Activated CD4-positive, CD25-positive, alpha-beta regulatory T cell (primary cell): ENCODE results near the gene SRGAP3.

Experiments used
- DNase-seq, 4 experiments: peaks; one replicate each; lab custom pipeline; 2025; lab: John Stamatoyannopoulos, UW

The SRGAP3 gene

DNA sequence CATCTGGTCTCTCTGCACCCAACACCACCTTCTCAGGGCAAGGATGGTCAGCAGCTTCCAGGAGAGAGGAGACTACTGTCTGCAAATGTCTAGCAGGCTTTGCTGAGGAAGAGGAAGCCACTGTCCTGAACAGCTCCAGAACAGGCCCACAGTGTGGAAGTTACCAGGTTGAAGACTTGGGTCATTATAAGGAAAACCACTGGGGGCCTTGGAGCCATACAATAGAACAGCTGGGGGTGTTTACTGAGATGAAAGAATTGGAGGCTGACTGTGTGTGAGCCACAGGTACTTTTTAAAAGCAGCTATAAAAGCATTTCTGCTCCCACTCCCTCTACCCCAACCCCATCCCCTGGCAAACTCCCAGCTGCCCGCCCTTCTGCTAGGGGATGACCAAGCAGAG, 24.2 kb downstream of the SRGAP3 start:
- DNase-seq: no peak

DNA sequence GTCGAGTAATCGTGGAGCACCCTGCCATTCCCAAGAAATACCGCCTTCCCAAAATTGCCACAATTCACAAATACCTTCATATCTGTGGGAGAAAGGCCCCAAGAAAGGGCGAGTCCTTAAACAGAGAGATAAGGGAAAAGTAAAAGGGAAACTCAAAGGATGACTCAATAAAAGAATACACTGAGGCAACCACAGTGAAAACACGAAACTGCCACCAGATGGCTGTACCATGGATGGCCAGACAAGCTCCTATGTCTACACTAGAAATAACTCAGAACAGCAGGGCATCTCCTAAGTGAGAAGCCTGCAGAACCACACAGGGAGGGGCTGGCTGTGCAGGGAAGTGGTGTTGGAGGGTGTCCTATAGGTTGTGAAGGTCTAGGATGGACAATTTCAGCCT, 25.0 kb downstream of the SRGAP3 start:
- DNase-seq: no peak

DNA sequence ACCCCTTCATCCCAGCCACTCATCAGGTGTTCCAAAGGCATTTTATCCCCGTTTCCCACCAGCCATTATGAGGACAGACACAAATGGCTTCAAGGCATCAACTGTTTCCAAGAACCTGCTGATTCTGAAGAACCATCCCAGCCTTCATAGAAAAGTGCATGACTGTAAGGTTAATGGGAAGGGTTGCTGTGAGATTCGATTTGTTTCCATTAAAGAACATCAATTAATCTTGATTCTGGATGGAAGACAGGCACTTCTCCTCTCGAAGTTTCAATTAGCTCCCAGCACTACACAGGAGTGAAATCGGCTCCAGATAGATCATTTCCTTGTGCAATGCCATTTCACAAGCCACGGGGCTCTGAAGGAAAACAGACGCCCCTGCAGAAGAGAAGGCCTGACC, 25.8 kb downstream of the SRGAP3 start:
- DNase-seq: no peak

DNA sequence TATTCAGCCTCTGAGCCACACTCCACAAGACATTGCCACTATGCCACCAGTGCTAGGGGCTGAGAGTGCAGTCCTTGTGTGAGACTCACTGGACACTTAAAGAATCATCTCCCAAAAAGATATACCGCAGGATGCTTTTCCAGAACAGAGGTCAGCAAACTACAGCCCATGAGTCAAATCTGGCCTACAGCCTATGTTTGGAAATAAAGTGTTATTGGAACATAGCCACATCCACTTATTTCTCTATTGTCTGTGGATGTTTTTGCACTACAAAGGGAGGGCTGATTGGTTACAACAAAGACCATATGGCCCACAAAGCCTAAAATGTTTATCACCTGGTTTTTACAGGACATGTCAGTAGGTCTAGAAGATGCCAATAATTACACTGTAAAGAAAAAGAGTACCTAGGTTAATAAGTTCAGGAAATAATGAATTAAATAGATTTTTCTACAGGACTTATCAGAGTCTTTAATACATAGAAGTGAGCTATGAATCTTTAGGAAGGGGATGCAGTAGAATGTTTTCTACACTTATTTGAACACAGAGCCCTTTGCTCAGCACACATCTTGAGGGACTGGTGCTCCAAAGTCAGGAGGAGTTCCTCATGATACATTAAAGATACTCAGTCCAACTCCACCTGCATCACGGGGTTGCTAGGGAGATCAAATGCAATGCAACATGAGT, 26.3 kb downstream of the SRGAP3 start:
- no peak for DNase-seq

DNA sequence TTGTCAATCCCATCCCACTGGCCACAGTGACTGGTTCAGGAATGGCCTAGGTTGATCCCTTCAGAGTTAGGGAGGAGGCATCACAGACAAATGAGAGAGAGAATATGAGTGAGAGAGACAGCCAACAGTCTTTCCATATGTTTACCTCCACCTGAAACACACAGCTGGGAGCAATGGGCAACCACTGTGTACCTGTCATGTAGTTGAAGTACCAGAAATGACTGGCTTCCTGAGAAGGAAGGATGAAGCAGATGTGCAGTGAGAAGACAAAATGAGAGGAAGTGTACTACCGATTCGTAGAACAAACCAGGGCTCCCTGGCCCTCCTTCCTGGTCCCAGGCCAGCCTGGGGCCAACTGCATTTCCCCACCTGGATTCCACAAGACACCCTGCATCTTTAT, 27.4 kb downstream of the SRGAP3 start:
- no peak for DNase-seq

DNA sequence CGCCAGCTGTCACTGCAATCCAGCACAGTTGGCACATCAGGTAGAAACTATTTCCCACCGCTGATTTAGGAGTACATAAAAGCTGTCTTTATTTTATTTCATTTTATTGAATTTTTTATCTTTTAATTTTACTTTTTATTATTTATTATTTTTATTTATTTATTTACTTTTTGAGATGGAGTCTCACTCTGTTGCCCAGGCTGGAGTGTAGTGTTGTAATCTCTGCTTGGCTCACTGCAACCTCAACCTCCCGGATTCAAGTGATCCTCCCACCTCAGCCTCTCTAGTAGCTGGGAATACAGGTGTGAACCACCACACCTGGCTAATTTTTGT, 31.0 kb downstream of the SRGAP3 start:
- no peak for DNase-seq

DNA sequence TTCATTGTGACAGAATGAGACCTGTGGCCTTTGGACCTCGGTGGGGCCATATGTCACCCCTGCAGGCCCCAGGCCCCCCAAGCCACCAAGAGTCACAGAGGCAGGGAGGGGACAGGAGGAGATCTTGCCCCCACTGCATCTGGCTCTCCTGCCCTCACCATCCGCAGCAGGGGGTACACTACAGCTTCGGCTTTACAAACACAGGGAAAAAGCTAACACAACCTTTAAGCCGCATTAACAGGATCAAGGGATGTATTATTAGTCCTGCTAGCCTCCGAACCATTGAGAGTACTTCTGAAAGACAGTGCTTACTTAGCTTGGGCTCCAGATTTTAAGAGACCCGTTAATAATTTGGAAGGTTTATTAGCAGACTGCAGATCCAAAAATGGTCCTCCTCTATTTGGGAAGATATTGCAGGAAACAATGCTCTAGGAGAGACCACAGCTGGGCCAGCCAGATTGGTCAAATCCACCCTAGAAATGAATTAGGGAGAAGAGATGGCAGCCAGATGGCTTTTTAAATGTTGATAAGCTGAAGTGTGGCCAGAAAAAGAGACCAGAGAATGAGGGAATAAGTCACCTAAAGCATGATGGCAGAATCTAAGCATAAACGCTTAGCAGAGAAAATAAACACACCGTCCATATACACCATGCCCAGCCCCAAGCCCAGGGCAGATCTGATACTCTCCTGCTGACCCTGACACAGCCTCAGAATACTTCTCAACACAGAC, 31.5 kb downstream of the SRGAP3 start:
- no peak for DNase-seq

DNA sequence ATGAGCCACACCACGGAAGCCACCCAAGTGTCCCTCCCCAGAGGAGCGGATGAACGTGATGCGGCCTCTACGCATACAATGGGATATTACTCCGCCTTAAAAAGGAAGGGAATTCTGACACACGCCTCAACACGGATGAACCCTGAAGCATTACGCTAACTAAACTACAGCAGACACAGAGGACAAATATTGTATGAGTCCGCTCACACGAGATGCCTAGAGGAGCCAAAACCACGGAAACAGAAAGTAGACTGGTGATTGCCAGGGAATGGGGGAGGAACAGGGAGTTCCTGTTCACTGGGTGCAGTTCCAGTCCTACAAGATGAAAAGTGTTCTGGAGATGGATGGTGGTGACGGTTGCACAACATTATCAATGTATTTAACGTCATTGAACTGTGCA, 32.7 kb downstream of the SRGAP3 start:
- DNase-seq: no peak

DNA sequence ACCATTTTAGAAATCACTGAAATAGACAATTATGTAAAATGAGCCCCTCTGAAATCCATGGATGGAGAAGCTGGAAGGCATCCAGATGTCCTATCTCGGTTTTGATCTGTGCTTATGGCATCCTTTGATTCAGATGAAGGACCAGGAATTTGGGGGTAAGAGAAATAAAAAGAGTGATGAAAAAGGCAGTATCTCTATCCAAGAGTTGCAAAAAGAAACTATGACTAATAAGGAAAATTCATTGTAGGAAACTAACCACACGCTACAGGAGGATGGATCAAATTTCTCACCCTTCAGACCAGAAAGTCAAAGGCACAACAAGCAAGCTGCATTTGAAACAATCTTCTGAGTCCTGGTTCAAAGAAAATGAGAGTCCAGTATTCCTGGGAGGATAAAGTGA, 34.8 kb downstream of the SRGAP3 start:
- DNase-seq: no peak

DNA sequence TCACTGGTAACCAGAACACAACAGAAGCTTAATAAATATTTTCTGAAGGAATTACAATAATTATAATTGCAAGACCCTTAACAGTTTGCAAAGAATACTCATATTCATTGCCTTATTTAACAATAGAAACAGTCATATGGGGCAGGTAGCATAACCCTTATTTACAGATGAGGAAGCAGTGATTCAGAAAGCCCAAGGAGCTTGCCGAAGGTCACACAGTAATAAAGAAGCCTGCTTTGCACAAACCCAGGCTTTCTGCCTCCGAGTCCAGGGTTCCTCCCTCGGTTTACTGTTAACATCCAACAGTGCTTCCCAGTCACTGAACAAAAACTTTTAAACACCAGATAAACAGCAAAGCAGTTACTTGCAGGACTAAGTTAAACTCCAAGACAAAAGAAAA, 35.3 kb downstream of the SRGAP3 start:
- DNase-seq: no peak

DNA sequence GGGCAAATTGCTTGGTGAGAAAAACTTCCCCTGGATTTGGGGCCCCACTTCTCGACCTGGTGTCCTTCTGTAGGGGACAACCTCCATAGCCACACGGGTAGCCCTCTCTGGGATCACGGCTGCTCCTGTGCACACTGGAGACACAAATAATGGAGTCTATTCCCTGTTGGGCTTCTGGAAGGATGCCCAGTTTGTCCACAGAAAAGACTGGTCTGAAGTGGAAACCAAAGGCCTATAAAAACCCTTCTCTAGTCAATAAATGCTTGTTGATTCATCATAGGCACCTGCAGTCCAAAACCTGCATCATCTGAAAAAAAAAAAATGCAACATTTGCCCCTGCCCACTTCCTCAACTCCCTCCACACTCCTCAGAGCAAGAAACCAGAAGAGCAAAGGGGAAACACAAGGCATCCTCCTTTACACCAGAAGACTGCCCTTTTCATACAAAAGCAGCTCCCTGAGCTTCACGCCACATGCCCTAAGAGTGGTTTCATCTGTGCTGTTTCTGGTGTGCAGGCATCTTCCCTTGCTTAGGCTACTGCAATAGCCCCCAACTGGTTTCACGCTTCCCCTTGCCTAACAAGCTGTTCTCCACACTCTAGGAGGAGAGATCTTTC, 36.3 kb downstream of the SRGAP3 start:
- no peak for DNase-seq

DNA sequence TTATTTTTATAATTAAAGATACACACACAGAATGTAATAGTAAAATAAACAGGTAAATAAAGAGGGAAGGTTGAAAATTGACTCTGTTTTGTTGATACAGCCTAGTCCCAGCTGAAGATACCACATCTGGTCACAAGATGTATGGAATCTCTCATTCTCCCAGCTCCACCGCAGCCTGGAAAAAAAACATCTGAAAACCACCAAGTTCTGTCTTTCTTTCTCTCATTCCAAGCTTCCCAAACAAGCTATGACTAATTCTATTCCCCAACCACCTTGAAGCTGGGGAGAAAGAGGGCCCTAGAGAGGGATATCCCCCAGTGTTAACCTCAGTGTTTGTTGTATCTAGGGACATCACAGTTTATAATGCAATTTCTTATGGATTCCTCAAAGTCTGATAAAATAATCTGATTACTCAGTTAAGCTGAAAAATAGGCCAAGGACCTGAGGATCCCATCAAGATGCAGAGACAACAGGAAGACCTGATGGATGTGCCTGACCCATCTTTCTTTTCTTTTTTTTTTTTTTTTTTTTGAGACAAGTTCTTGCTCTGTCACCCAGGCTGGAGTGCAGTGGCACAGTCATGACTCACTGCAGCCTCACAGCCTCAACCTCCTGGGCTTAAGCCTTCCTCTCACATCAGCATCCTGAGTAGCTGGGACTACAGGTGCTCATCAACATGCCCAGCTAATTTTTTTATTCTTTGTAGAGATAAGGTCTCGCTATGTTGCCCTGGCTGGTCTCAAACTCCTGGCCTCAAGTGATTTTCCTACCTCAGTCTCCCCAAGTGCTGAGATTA, 38.1 kb downstream of the SRGAP3 start:
- no peak for DNase-seq

DNA sequence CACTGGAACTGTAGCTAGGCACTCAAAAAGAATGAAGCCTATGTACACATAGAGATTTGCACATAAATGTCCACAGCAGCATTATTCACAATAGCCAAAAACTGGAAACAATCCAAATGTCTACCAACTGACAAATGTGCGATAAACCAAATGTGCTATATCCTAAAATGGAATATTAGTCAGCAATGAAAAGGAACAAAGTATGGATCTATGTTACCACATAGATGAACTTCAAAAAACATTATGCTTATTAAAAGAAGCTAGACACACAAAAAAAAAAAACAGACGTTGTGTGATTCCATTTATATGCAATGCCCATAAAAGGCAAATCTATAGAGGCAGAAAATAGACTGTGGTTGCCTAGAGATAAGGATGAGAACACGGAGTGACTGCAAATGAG, 39.7 kb downstream of the SRGAP3 start:
- DNase-seq: no peak

DNA sequence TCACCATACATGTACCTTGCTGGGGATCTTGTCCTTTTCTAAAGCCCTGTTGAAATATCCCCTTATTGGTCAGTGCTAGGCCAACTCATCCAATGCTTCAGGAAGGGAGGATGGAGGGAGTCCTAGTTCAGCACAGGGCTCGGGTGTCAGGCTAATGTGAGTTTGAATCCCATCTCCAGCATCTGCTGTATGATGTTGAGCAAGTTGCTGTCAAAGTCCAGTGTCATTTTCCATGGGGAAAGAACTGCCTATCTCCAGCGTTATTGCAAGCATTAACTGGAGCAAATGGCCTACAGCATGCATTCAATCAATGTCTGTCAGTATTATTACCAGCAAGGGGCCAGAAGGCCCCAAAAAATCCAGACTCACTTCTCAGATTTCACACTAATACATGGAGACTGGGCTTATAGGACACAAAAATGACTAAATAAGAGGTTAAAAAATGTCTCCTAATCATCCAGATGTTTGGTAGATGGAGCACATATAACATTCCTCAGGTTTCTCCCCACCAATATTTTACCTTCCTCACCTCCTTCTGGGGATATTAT, 40.8 kb downstream of the SRGAP3 start:
- no peak for DNase-seq

DNA sequence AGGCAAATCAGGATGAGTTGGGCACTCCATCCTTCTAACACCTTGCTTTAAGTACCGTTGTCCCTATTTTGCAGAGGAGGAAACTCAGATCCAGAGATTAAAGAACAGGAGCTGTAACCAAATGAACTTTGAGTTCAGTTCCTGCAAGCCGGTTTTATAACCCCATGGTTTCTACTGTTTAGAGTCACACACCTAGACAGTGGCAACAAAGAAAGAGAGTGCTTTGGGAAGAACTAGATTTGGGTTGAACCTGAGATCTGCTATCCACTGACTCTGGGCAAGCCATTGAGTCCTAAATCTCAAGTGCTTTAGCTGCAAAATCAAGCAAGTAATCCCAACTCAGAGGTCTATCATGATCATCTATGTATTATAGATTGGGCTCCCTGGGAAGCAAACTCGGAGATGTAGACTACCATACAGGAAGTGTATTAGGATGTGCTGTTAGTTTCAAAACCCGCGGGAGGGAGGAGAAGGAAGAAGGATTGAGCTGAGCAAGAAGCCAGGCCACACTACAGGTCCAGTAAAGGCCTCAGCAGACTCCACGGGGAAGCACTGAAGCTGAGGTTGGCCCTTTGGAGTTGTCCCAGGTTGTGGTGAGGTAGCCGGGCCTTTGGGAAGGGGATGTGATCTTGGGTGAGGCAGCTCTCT, 42.2 kb downstream of the SRGAP3 start:
- no peak for DNase-seq

DNA sequence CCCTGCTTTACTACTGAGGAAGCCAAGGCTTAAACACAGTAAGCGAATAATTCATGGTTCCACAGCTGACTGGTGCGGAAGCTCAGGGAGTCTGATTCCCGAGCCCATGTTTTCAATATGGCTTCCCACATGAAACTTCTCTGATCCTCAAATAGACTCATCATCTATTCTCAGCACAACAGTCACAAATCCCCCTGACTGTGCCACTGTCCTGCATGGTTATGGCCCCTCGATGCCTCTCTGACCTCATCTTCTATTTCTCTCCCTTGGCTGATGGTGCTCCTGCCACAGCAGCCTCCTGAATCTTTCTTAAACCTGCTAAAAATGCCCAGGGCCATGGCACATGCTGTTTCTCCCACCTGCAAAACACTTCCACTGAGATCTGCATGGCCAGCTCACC, 43.2 kb downstream of the SRGAP3 start:
- DNase-seq: no peak

DNA sequence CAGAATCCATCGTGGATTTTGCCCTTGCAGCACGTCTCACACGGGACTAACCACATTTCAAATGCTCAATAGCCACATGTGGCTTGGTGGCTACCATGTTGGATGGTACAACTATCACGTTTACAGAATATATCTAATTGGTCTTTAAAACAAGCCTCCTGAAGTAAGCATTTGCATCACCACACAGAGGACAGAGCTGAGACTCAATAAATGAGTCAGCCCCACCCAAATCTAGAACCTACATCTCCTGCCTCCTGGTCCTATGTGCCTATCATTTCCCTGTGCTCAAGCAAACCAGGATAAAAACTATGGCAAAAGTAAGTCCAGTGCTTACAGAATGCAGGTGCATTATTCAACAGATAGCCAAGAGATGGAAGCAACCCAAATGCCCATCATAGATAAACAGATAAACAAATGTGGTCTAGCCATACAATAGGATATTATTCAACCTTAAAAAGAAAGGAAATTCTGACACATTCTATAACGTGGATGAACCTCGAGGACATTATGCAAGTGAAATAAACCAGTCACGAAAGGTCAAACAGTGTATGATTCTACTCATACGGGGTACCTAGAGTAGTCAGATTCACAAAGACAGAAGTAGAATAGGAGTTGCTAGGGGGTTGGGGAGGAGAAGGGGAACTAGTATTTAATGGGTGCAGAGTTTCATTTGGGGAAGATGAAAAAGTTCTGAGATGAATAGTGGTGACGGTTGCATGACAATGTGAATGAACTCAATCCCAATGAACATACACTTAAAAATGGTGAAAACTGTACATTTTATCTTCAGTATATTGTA, 43.9 kb downstream of the SRGAP3 start:
- DNase-seq: no peak

DNA sequence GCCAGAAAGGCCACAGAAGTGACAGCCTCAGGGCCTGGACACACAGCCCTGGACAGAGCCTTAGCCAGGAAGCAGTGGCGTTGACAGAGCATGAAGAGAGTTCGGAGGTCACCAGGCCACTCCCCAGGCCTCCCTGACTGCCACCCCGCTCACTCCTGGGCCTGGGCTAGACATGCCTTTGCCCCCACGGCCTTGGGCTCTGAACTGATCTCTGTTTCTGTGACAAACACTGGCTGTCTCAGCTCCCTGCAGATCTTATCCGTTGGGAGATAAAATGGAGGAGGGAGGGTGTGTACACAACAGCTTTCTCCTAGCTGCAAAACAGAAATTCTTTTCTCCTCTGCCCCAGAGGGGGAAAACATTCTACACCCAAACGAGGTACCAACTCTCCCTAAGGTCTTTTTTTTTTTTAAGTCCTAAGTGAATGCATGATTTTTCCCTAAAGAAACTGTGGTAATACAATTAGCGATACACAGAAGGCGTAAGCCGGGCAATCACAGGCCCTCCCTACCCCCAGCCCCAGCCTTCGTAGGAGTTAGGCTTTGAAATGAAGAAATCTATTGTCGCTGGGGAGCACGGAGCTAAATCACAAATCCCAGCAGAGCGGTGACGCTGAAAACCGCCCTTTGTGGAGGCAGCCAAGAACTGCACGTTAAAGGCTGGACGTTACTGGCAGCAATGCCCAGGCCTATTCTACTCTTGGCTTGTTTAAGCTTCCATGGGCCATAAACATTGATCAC, 45.0 kb downstream of the SRGAP3 start:
- no peak for DNase-seq

DNA sequence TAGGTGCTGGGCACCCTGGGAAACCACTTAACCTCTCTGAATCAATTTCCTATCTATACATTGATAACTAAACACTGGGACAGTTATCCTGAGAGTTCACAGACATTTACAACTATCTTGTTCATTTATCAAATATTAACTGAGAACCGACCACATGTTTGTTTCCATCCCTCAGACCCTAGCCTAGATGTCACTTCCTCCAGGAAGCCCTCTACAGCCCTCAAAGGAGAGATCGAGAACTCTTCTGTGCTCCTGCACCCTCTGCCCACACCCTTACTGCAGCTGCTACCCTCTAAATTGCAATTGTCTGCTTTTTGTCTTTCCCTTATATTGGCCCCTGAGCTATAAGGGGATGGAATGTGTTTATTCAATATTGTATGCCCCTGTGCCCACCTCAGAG, 46.1 kb downstream of the SRGAP3 start:
- no peak for DNase-seq

DNA sequence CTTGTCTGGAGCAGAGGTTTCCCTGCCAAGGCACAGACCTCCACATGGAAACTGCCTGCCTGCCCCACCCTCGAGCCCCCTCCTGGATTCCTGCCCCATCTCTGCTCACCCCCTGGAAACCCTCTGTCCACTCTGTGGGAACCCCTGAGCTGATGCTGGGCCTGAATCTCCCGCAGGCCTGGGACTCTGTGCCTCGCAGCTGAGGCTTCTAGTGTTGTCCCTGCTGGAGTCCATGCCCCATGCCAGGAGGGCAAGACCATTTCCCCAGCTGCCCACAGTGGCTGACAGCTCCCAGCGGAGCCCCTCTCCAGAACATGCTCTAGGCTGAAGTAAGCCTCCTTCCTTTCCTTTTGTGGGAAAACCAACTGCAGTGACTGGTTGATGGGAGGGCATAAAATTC, 46.9 kb downstream of the SRGAP3 start:
- DNase-seq: no peak

DNA sequence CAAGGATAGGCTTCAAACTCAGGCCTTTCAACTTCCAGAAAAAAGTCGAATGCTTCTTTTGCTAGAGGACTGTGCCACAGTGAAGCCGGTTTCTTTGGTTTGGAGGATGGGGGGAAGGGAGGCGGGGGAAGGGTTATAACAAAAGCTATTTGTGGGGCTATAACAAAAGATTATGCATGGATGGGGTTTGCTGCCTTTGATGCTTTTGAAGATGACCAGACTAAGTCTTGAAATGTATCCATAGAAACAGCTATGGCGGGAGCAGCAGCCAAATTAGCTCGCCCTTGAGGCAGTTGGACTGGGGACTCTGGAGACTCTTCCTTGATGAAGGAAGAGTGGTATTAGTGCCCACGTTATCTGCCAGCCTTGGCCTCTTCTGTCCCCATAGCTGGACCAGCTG, 47.5 kb downstream of the SRGAP3 start:
- no peak for DNase-seq
